Gastrocnemius medialis (tissue), 4 donors: ENCODE data around the gene SCN4B.

Experiments used
- POLR2A ChIP-seq, 2 donors: fragments of 450-650 bp; IDR thresholded peaks; one replicate each; pipeline ENCODE4 v1.6.1; 2017; ENCODE audit warnings: antibody characterized with exemption in 2 of 2, mild to moderate bottlenecking in 2 of 2, moderate library complexity in 2 of 2
- TF ChIP-seq, protein P1 (sequence below), 5 experiments: fragments of 450-650 bp in 3 of 5; fragments of 200-600 bp in 2 of 5; sonication (generic) in 2 of 5; IDR thresholded peaks in 4 of 5; conservative IDR thresholded peaks in 1 of 5; 1 replicate in 4 of 5; 2 replicates in 1 of 5; pipeline ENCODE4 v1.5.1; 2016 to 2019; ENCODE audit warnings: antibody characterized with exemption in 5 of 5, mild to moderate bottlenecking in 3 of 5, moderate library complexity in 3 of 5

DNA sequence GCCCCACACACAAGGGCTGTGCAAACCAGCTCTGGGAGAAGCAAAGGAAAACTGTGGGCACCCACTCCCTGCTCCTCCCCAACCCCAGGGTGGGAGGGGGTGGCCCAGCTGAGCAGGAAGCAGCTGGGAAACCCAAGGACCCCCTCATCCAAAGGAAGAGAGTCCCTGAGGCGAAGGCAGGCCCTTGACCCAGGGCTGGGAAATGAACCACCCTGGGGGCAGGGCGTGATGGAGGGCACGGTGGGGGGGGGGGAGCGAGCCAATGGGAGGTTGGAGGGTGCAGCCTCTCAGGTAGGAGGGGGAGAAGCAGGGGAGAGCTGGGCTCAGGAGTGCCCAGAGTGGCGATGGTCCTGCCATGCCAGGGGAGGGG lies 16.8 kb downstream of the SCN4B start:
- TF ChIP-seq, protein P1, sequence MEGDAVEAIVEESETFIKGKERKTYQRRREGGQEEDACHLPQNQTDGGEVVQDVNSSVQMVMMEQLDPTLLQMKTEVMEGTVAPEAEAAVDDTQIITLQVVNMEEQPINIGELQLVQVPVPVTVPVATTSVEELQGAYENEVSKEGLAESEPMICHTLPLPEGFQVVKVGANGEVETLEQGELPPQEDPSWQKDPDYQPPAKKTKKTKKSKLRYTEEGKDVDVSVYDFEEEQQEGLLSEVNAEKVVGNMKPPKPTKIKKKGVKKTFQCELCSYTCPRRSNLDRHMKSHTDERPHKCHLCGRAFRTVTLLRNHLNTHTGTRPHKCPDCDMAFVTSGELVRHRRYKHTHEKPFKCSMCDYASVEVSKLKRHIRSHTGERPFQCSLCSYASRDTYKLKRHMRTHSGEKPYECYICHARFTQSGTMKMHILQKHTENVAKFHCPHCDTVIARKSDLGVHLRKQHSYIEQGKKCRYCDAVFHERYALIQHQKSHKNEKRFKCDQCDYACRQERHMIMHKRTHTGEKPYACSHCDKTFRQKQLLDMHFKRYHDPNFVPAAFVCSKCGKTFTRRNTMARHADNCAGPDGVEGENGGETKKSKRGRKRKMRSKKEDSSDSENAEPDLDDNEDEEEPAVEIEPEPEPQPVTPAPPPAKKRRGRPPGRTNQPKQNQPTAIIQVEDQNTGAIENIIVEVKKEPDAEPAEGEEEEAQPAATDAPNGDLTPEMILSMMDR (IDR thresholded peaks at IDR 0.05 in 4 of 5, conservative IDR thresholded peaks at IDR 0.05 in 1 of 5) = no peak
- no peak for TF ChIP-seq POLR2A (IDR thresholded peaks at IDR 0.05)
